Right atrium auricular region (tissue), 2 donors: ENCODE results near the gene COL25A1. TPM values are rescaled to one million over a fixed set of nuclear protein-coding genes. Genes with fewer than 3 reads are reported as not detected.

Source experiments
- DNase-seq: peaks from one replicate; pipeline ENCODE4 v3.0.0-alpha.2; 2019; ENCODE audit warnings: low spot score
- H3K27ac ChIP-seq, 2 donors: fragments of 200-600 bp; sonication (generic); 1 replicate in 1 of 2; 2 replicates in 1 of 2; pipeline ENCODE4 v1.5.1; 2016 to 2019
- H3K27me3 ChIP-seq, 2 donors: fragments of 200-600 bp; sonication (generic); one replicate each; pipeline versions ENCODE4 v1.5.1 to v1.6.0; 2017 to 2019
- H3K36me3 ChIP-seq: fragments of 200-600 bp; sonication (generic); one replicate; pipeline ENCODE4 v1.5.1; 2016
- H3K4me1 ChIP-seq, 2 donors: fragments of 200-600 bp; sonication (generic); one replicate each; pipeline versions ENCODE4 v1.5.1 to v1.6.0; 2017 to 2019
- H3K4me3 ChIP-seq, 2 donors: fragments of 200-600 bp; sonication (generic); 1 replicate in 1 of 2; 2 replicates in 1 of 2; pipeline ENCODE4 v1.5.1; 2017 to 2019; ENCODE audit warnings: mild to moderate bottlenecking in 1 of 2, moderate library complexity in 1 of 2
- H3K9me3 ChIP-seq, 2 donors: fragments of 200-600 bp; sonication (generic); one replicate each; pipeline ENCODE4 v1.5.1; 2019
- CTCF ChIP-seq, 2 donors: fragments of 200-600 bp; sonication (generic); IDR thresholded peaks; one replicate each; pipeline ENCODE4 v1.5.1; 2019; ENCODE audit warnings: antibody characterized with exemption in 2 of 2
- total RNA-seq, 2 donors: library from RNA; depleted of rRNA; stranded (reverse); fragments of >200 nt; gene quantifications; one replicate each; pipeline ENCODE4 v1.1.0, GENCODE V29; 2016

The COL25A1 gene
- total RNA-seq, 2 donors from 2014 or later: 0.26 to 0.59 TPM

DNA sequence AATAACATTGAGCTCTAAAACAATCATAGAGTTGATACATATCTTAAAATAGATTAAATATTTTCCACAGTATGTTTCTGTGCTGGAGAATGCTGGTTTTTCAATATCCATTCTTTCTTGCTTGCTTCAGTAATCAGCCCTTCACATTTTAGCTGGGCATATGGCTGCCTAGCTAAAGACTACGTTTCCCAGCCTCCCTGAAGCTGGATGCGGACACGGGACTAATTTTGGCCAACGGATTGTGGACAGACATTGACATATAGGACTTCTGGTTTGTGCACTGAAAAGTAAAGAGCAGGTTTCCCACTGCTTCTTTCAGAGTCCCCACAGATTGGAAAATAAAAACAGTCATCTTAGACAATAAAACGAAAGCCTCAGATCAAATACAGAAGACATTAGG, 97.3 kb downstream of the COL25A1 start:
- no peaks in the 10 kb centered on the region for H3K27me3 ChIP-seq
- TF ChIP-seq CTCF (IDR thresholded peaks at IDR 0.05): no peak
- H3K36me3 ChIP-seq: no peaks in the 10 kb centered on the region
- no peak for DNase-seq
- no peaks in the 10 kb centered on the region for H3K4me1 ChIP-seq
- no peaks in the 10 kb centered on the region for H3K9me3 ChIP-seq
- no peak overlapping the region for H3K27ac ChIP-seq
- no peak overlapping the region for H3K4me3 ChIP-seq

DNA sequence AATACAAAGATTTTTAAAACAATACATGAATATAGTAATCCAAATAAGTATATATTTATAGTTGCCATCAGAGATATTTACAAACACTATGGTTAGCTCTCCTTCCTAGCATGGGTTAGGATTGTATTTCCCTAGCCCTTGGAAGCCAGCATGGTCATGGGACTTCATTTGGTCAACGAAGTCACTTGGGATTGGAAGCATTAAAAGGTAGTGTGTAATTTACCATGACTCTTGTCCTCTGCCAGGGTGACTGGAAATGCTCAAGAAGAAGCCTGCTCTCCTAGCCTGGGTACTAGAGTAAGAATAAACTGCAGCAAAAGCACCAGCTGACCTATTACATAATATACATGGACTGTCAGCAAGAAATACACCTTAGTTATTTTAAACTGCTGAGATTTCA, 102.9 kb downstream of the COL25A1 start:
- H3K4me3 ChIP-seq: no peak overlapping the region
- no peak for TF ChIP-seq CTCF (IDR thresholded peaks at IDR 0.05)

DNA sequence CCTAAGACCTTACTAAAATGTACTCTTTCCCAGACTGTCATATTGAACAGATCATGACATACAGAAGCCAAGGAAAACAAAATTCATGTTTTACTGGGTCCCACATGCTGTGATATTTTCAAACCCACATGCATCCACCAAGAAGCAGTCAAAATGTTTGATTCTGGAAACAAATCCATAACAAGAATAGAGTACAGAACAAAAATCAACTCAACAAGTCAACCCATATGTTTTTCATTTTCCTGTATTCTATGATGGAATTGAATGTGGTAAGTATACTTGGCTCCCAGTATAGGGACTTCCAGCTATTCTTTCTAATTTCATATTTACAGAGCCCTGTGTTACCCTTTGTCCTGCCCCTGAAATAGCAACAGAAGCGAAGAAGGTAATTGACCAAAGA, 106.8 kb downstream of the COL25A1 start:
- Histone ChIP-seq H3K36me3 (no peaks in the 10 kb centered on the region), H3K27me3 (no peaks in the 10 kb centered on the region), H3K4me3 (no peak overlapping the region), H3K9me3 (no peaks in the 10 kb centered on the region), H3K27ac (no peak overlapping the region), H3K4me1 (no peaks in the 10 kb centered on the region)
- DNase-seq: no peak
- TF ChIP-seq CTCF (IDR thresholded peaks at IDR 0.05): no peak

More for the DNA sequence above, 102.9 kb downstream of the COL25A1 start:
- Histone ChIP-seq H3K27ac (no peak overlapping the region), H3K9me3 (no peaks in the 10 kb centered on the region), H3K36me3 (no peaks in the 10 kb centered on the region), H3K27me3 (no peaks in the 10 kb centered on the region), H3K4me1 (no peaks in the 10 kb centered on the region)
- no peak for DNase-seq

DNA sequence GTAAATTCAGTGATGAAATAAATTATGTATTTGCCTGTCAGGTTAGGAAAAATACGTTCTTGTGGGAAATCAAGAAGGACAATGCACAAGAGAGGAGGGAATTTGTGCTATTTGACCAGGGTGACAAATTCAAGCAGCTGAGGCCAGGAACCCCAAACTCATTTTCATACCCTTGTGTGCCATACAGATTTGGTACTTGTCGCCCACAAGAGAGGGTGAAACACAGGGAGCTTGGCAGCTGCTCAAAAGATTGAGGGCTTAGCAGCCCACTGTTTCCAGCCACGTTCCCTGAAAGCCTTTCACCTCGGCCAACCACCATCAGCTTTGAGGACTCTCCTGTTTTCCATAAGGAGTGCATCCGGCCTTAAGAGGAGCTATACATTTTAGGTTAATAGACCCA, 111.2 kb downstream of the COL25A1 start:
- no peaks in the 10 kb centered on the region for H3K9me3 ChIP-seq
- no peaks in the 10 kb centered on the region for H3K36me3 ChIP-seq
- no peak for TF ChIP-seq CTCF (IDR thresholded peaks at IDR 0.05)
- no peaks in the 10 kb centered on the region for H3K4me1 ChIP-seq
- no peak overlapping the region for H3K27ac ChIP-seq
- H3K4me3 ChIP-seq: no peak overlapping the region
- no peaks in the 10 kb centered on the region for H3K27me3 ChIP-seq
- no peak for DNase-seq

DNA sequence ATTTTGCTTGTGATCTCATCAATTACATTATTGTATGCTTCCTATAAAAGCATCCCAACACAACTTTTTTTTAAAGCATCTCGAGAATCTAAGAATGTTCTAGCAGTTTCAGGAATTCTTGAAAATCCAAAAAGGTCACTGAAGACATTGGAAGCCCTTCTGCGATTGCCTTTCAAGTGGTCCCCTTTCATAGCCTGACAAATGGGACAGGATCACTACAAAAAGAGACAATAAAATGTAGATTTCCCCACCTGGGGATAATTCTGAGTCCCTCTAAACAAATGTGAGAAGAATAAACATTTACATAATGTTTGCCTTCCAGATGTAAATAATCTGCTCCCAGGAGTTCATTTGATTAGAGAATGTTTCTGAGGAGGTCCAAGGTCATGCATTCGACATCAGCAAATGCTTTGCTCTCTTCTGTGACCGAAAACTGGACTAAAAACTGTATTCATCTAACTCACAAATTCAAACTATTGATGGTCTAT, 116.0 kb downstream of the COL25A1 start:
- no peak for TF ChIP-seq CTCF (IDR thresholded peaks at IDR 0.05)
- Histone ChIP-seq H3K4me1 (peaks cover 0 to 17% of the 10 kb centered on the region in 2 donors), H3K27me3 (no peaks in the 10 kb centered on the region), H3K4me3 (no peak overlapping the region), H3K9me3 (no peaks in the 10 kb centered on the region), H3K36me3 (no peaks in the 10 kb centered on the region), H3K27ac (no peak overlapping the region)
- no peak for DNase-seq

DNA sequence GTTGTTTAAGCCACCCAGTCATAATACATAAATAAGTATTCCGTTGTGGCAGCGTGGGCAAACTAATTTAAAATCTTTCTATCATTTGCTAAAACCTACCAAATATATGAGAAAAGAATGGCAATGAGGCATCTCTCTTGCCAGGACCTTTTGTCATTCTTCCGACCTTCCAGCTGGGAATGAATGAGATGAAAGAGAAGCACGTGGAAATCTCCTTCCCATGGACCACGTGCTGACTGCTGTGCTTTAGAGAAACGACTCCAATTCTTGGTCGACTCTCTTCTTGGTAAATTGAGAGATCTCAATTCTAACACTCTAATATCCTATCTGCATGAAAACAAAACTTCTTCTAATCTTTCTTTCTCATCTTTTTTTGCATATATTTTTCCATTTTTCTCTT, 116.5 kb downstream of the COL25A1 start:
- H3K4me3 ChIP-seq: no peak overlapping the region
- no peaks in the 10 kb centered on the region for H3K27me3 ChIP-seq
- no peak for DNase-seq
- no peak overlapping the region for H3K27ac ChIP-seq
- H3K36me3 ChIP-seq: no peaks in the 10 kb centered on the region
- no peak for TF ChIP-seq CTCF (IDR thresholded peaks at IDR 0.05)
- H3K4me1 ChIP-seq: peaks cover 0 to 17% of the 10 kb centered on the region in 2 donors
- no peaks in the 10 kb centered on the region for H3K9me3 ChIP-seq
